ENCODE measurements around the gene DNAAF9. TPM values are rescaled to one million over a fixed set of nuclear protein-coding genes. Genes with fewer than 3 reads are reported as not detected.

The DNAAF9 gene
- polyA plus RNA-seq, 2 of the 4 experiments (the other 2 are of a cell fraction): 4.9 to 7.5 TPM

- no peak for FAIRE-seq
- H3K9me3 ChIP-seq: no peaks in the 10 kb centered on the region
- no peak overlapping the region for H3K27ac ChIP-seq
- H3K4me2 ChIP-seq: no peak overlapping the region
- POLR2A ChIA-PET: no interaction called here
- DNase-seq (ENCODE audit: low read depth in 1 of 2, low spot score in 1 of 2): no peak
- no peak for ATAC-seq
- CTCF ChIA-PET: interaction anchor here (1.2 kb wide), 1 partner anchor 11 kb away, joined by 3 read pairs; no protein-coding TSS in a partner anchor
- WGBS (ENCODE audit: missing lambda C conversion rate): 87% methylated on average over 2 of the region's 2 CpGs
- TF ChIP-seq ZC3H11A (IDR thresholded peaks at IDR 0.05) (no peak), FOSB (CRISPR knock-in tag; IDR thresholded peaks at IDR 0.05) (no peak), CEBPB (IDR thresholded peaks at IDR 0.05) (no peak), MAZ (IDR thresholded peaks at IDR 0.05; ENCODE audit: borderline replicate concordance, low read depth, low read length) (no peak), FOSL2 (IDR thresholded peaks at IDR 0.05) (no peak), FOSL2 (CRISPR knock-in tag; IDR thresholded peaks at IDR 0.05) (no peak), HOXB5 (CRISPR knock-in tag; IDR thresholded peaks at IDR 0.05) (no peak), EHMT2 (IDR thresholded peaks at IDR 0.05; ENCODE audit: low read depth) (no peak), JUN (IDR thresholded peaks at IDR 0.05) (no peak), REST (IDR thresholded peaks at IDR 0.05) (no peak), ELK1 (IDR thresholded peaks at IDR 0.05; ENCODE audit: low read depth, low read length) (no peak), CTCF (IDR thresholded peaks at IDR 0.05) (no peak), TP53 (CRISPR knock-in tag; IDR thresholded peaks at IDR 0.05) (no peak), EHF (CRISPR knock-in tag; IDR thresholded peaks at IDR 0.05) (no peak), POLR2AphosphoS2 (conservative IDR thresholded peaks at IDR 0.05; ENCODE audit: low read length) (no peak), RCOR1 (IDR thresholded peaks at IDR 0.05; ENCODE audit: low read depth, low read length) (no peak), RAD21 (conservative IDR thresholded peaks at IDR 0.05 in 1 of 2, IDR thresholded peaks at IDR 0.05 in 1 of 2) (no peak), POLR2A (IDR thresholded peaks at IDR 0.05; ENCODE audit: low read length) (no peak)
- TF ChIP-seq, protein P1, sequence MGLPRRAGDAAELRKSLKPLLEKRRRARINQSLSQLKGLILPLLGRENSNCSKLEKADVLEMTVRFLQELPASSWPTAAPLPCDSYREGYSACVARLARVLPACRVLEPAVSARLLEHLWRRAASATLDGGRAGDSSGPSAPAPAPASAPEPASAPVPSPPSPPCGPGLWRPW (IDR thresholded peaks at IDR 0.05): no peak
- H3K4me3 ChIP-seq: no peak overlapping the region
- peaks cover 14% of the 10 kb centered on the region for H3K4me1 ChIP-seq
Measured at GRCh38 chr20:3378138-3378537, 29.3 kb downstream of the DNAAF9 start.

DNA sequence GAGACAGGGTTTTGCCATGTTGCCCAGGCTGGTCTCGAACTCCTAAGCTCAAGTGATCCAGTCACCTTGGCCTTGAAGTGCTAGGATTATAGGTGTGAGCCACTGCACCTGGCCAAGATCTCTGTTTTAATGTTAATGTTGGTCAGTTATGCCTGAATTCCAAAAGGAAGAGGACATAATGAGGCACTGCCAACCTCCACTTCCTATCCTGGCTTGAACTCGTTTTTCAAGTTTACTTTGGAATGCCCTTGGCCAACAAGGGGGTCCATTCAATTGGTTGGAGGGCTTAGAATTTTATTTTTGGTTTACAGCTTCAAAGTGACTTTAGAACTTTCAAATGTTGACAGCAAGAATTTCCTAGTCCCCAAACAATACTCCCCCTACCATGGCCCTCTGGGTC, 29.8 kb downstream of the DNAAF9 start:
- no peaks in the 10 kb centered on the region for H3K9me3 ChIP-seq
- no peak overlapping the region for H3K27ac ChIP-seq
- FAIRE-seq (no peak), ATAC-seq (no peak), DNase-seq (ENCODE audit: low read depth in 1 of 2, low spot score in 1 of 2) (no peak)
- POLR2A ChIA-PET: no interaction called here
- TF ChIP-seq RNF2 (IDR thresholded peaks at IDR 0.05; ENCODE audit: borderline replicate concordance, low read depth) (no peak), FOSL2 (IDR thresholded peaks at IDR 0.05) (no peak), FOSL2 (CRISPR knock-in tag; IDR thresholded peaks at IDR 0.05) (no peak), PHF8 (IDR thresholded peaks at IDR 0.05; ENCODE audit: borderline replicate concordance, low read depth) (no peak), CBX8 (IDR thresholded peaks at IDR 0.05) (no peak)
- TF ChIP-seq, protein P2, sequence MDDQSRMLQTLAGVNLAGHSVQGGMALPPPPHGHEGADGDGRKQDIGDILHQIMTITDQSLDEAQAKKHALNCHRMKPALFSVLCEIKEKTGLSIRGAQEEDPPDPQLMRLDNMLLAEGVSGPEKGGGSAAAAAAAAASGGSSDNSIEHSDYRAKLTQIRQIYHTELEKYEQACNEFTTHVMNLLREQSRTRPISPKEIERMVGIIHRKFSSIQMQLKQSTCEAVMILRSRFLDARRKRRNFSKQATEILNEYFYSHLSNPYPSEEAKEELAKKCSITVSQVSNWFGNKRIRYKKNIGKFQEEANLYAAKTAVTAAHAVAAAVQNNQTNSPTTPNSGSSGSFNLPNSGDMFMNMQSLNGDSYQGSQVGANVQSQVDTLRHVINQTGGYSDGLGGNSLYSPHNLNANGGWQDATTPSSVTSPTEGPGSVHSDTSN (IDR thresholded peaks at IDR 0.05): no peak
- peaks cover 14% of the 10 kb centered on the region for H3K4me1 ChIP-seq
- H3K4me2 ChIP-seq: no peak overlapping the region
- 92% methylated on average over 2 of the region's 2 CpGs for WGBS (ENCODE audit: missing lambda C conversion rate)
- CTCF ChIA-PET: interaction anchor here (1.2 kb wide), 1 partner anchor 11 kb away, joined by 3 read pairs; no protein-coding TSS in a partner anchor
- no peak overlapping the region for H3K4me3 ChIP-seq
